ENCODE results near the gene RIC8A. TPM values are rescaled to one million over a fixed set of nuclear protein-coding genes. Genes with fewer than 3 reads are reported as not detected.
"Not testable (repeated sequence)": the region's sequence is repeated elsewhere in the genome, so short reads cannot be mapped to it uniquely, and the experiment has no call there.

RIC8A gene
- polyA plus RNA-seq, 1 donor = 84.0 TPM

GRCh38 chr11:238346-238745, 30.8 kb downstream of the RIC8A start:
- DNase-seq = not testable (repeated sequence)

- no peak for DNase-seq
Measured at GRCh38 chr11:240315-240714, 32.8 kb downstream of the RIC8A start.

GRCh38 chr11:241634-242033, 34.1 kb downstream of the RIC8A start:
- no peak for DNase-seq

- no peak for DNase-seq
Measured at GRCh38 chr11:244376-244775, 36.9 kb downstream of the RIC8A start.

GRCh38 chr11:249062-249461, 41.6 kb downstream of the RIC8A start:
- DNase-seq = no peak

- no peak for DNase-seq
Measured at GRCh38 chr11:250274-250673, 42.8 kb downstream of the RIC8A start.

- peak; percentile 26 for DNase-seq
Measured at GRCh38 chr11:250740-251299, 43.3 kb downstream of the RIC8A start.

GRCh38 chr11:251550-251949, 44.0 kb downstream of the RIC8A start:
- no peak for DNase-seq

GRCh38 chr11:252666-253065, 45.2 kb downstream of the RIC8A start:
- DNase-seq = no peak

GRCh38 chr11:253160-253885, 45.8 kb downstream of the RIC8A start:
- DNase-seq = no peak

- no peak for DNase-seq
Measured at GRCh38 chr11:253886-254270, 46.4 kb downstream of the RIC8A start.

GRCh38 chr11:255176-255575, 47.7 kb downstream of the RIC8A start:
- no peak for DNase-seq

GRCh38 chr11:255816-256215, 48.3 kb downstream of the RIC8A start:
- no peak for DNase-seq

GRCh38 chr11:256952-257737, 49.6 kb downstream of the RIC8A start:
- no peak for DNase-seq

- DNase-seq = no peak
Measured at GRCh38 chr11:257766-258493, 50.4 kb downstream of the RIC8A start.

- no peak for DNase-seq
Measured at GRCh38 chr11:259413-259812, 51.9 kb downstream of the RIC8A start.

- DNase-seq = no peak
Measured at GRCh38 chr11:261624-262023, 54.1 kb downstream of the RIC8A start.

Other genes starting within 250 kb of the RIC8A start
- 1.1 TPM for gene SCGB1C1, start 14.6 kb upstream of the RIC8A start, polyA plus RNA-seq (ENCODE audit: insufficient read length)
- gene BET1L, start 309 bp upstream of the RIC8A start, polyA plus RNA-seq (ENCODE audit: insufficient read length) = 41.5 TPM
- gene SIRT3, start 28.6 kb downstream of the RIC8A start, polyA plus RNA-seq (ENCODE audit: insufficient read length) = 38.4 TPM
- gene PSMD13, start 29.3 kb downstream of the RIC8A start, polyA plus RNA-seq (ENCODE audit: insufficient read length) = 156 TPM
- gene NLRP6, start 70.7 kb downstream of the RIC8A start, polyA plus RNA-seq (ENCODE audit: insufficient read length) = 0.35 TPM
- 22.3 TPM for gene PGGHG, start 81.4 kb downstream of the RIC8A start, polyA plus RNA-seq (ENCODE audit: insufficient read length)
- gene IFITM5, start 91.8 kb downstream of the RIC8A start, polyA plus RNA-seq (ENCODE audit: insufficient read length) = 0.25 TPM
- 189 TPM for gene IFITM2, start 100.1 kb downstream of the RIC8A start, polyA plus RNA-seq (ENCODE audit: insufficient read length)
- 38.1 TPM for gene IFITM1, start 106.3 kb downstream of the RIC8A start, polyA plus RNA-seq (ENCODE audit: insufficient read length)
- gene IFITM3, start 113.2 kb downstream of the RIC8A start, polyA plus RNA-seq (ENCODE audit: insufficient read length) = 235 TPM
- 65.8 TPM for gene B4GALNT4, start 161.8 kb downstream of the RIC8A start, polyA plus RNA-seq (ENCODE audit: insufficient read length)
- gene PKP3, start 186.5 kb downstream of the RIC8A start, polyA plus RNA-seq (ENCODE audit: insufficient read length) = 6.6 TPM
- 38.3 TPM for gene SIGIRR, start 207.3 kb downstream of the RIC8A start, polyA plus RNA-seq (ENCODE audit: insufficient read length)
- 10.6 TPM for gene ANO9, start 234.3 kb downstream of the RIC8A start, polyA plus RNA-seq (ENCODE audit: insufficient read length)
- 34.8 TPM for gene PTDSS2, start 242.6 kb downstream of the RIC8A start, polyA plus RNA-seq (ENCODE audit: insufficient read length)